GM19438 (cell line): ENCODE measurements around the gene ART3.

Experiments
- ATAC-seq: cut with Tn5 transposase; IDR thresholded peaks from one replicate; pipeline ENCODE4 v1.9.1; 2021; ENCODE audit warnings: low read depth; ENCODE audit not compliant: unreplicated experiment

ART3 gene

GRCh38 chr4:76067652-76068286 is 6.7 kb upstream of the ART3 start:
- ATAC-seq: peak; percentile 81

GRCh38 chr4:76072760-76073159 is 1.7 kb upstream of the ART3 start:
- ATAC-seq: no peak

- no peak for ATAC-seq
These were observed 588 bp downstream of the ART3 start for GRCh38 chr4:76074993-76075600.

DNA sequence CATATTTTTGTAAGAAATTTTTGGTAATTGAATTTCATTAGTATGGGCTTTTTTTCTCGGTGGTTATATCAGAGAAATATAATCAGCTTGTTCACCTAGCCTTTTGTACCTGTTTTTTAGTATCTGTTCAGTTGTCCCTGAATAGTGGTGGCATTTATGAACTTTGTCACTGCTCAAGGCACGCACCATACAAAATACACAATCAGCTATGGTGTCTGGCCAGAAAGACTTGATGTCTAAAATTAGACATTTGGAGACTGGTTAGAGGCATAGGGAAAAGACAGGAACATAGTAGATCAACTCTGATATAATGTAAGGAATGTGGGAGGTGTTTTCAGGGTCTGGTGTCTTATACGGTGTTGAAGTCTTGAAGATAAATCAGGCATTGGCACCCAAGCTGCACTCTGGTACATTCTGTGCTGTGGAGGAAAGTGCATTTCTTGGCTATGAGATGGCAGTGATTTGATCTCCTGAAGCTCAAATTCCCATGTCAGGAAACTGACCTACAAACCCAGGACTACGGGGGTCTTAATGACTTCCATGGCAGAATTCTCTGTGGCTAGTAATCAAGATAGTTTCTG is 3.6 kb downstream of the ART3 start:
- ATAC-seq: no peak

DNA sequence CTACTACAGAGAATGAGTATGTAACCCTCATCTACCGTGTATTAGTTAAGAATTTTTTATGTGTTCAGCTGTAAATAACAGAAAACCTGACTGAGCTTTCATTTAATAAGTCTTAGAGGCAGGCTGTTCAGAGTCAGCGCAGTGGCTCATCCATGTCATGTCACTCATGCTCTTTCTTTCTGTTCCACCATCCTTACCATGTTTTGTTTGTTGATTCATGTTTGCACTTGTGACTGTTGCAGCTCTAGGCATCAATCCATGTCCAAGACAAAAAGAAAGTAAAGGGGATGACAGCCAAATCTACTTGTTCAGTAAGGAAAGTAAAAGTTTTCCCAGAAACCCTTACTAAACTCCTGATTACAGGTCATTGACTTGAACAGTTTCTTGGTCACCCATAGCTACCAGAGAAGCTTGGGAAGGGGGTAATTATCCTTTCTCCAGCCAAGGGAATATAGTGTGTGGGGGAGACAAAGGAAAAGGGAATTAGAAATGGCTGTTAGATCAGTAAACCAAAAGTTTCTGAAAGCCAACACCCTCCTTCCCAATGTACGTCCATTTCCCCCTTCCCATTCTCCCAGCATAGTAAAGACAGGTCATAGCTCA is 9.0 kb downstream of the ART3 start:
- no peak for ATAC-seq

DNA sequence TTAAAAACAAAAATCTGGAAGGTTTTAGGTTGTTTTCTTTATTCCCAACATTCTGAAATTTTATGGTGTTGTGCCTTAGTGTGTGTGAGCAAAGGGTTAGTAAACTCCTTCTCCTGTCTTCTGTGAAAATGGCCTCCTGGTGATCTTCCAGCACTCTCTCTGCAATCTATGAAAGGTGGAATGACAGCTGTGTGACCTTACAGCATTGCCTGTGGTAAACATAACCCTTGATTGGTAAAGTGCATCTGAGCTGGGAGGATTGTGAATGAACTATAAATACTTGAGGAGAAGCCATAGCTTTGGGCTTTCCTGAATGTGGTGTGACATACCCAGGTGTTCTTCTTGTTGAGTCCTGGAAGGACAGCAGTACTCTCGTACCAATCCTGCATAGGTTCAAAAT is 10.0 kb downstream of the ART3 start:
- no peak for ATAC-seq

DNA sequence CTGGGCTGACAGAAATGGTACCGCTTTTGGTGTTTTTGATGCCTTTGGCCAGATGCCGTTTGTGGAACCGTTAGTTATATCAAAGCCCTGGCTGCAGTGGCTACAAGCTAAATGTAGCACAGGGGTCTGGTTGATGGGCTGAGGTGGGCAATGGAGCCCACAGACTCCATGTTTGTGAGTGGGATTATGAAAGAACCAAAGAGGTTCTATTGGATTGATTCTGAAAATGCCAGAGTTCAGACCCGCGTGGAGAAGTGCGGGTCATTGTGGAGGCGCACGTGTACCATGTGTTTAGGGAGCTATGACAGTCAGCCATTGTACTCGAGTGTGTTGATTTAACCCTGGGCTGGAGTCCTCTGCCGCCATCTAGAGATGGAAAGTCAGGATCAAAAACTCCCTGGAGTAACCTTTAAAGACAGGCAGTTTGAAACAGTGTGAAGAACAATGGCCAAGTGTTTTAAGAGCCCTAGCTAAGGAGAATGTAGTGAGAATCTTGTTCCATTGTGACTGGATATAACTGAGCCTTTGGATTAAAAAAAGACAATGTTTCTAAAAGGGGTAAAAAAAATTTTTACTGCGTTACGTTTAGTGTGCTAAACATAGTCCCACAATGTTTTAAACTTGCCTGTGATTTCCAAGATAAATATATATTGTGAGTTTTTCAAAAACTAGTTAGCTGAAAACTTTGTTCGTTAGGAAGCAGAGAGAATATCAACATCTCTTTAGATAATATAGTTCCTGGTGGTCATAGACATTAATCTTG is 12.7 kb downstream of the ART3 start:
- ATAC-seq: no peak

GRCh38 chr4:76088719-76089118 is 14.2 kb downstream of the ART3 start:
- ATAC-seq: no peak

GRCh38 chr4:76090241-76090691 is 15.8 kb downstream of the ART3 start:
- no peak for ATAC-seq

GRCh38 chr4:76091052-76091451 is 16.5 kb downstream of the ART3 start:
- ATAC-seq: no peak

GRCh38 chr4:76095568-76095967 is 21.1 kb downstream of the ART3 start:
- no peak for ATAC-seq

DNA sequence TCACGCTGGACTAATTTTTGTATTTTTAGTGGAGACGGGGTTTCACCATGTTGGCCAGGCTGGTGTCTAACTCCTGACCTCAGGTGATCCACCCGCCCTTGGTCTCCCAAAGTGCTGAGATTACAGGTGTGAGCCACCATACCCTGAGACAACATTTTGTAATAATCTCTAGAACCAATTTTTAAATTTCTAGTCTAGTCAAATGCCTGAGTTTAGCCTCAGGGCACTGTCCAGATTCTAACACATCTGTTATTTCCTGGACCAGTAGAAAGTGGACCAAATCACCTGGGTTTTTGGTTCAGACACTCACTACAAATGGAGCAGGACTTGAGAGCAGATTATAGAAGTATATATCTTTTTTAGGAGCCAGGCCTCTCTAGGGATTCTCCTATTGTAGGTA is 21.6 kb downstream of the ART3 start:
- no peak for ATAC-seq

GRCh38 chr4:76105652-76106051 is 31.1 kb downstream of the ART3 start:
- no peak for ATAC-seq

DNA sequence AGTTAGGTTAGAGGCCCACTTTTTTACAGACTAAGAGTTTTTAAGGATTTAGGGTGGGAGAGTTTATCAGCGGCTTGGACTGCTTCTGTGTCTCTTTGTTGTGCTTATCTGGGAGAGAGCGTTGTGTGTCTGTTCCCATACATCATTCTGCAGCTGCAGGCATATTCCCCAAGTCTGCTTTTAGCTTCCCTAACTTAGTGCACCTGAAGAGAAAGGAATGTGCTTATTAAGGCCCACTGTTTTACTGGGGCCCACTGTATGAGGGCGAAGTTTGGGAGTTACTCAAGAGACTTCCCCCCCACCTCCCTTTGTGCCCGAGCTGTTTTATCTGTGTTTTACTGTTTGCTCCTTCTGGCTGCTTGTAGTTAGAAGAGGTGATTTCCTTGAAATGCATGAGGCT is 31.9 kb downstream of the ART3 start:
- no peak for ATAC-seq

DNA sequence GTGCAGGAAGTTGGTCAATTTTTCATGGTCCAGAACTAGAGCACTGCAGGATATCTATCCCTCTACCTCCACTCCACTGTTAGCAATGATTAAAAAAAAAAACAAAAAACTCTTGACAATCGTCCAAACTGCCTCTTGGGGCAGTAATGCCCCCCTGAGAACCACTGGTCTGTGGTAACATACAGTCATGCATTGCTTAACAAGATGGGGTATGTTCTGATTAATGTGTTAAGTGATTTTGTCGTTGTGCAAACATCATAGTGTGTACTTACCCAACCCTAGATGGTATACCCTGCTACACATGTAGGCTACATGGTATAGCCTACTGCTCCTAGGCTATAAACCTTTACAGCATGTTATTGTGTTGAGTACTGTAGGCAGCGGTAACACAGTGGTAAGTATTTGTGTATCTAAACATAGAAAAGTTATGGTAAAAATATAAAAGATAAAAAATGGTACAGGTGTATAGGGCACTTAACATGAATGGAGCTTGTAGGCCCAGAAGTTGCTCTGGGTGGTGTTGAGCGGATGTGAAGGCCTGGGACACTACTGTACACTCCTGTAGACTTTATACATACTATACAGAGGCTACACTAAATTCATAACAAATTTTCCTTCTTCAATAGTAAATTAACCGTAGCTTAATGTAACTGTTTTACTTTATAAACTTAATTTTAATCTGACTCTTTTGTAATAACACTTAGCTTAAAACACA is 34.1 kb downstream of the ART3 start:
- no peak for ATAC-seq

DNA sequence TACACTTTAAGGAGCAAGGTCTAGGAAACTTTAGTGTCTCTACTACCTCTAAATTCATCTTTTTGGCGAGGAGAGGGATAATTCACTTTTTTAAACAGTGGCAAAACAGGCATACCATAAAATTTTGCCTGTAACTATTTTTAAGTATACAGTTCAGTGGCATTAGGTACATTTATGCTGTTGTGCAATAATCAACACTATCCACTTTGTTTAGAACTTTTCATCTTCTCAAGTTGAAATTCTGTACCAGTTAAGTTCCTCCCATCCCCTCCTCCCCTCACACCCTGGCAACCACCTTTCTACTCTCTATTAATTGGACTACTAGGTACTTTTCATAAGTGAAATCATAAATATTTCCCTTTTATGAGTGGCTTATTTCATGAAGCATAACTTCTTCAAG is 42.3 kb downstream of the ART3 start:
- ATAC-seq: no peak

DNA sequence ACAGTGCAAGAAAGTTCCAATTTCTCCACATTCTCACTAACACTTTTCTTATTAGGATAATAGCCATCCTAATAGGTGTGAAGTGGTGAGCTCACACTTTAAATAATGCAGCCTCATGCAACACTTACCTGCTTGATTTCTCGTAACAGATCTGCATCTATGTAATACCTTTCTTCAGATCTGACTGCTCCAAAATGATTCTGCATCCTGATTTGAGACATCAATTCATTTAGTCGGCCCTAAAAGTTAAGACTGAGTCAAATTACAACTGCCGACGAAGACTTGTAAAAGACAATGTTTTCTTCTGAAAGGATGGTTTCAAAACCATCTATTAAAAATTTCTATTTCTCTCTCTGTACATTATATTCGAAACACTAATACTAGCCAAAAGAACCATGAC is 43.0 kb downstream of the ART3 start:
- no peak for ATAC-seq

DNA sequence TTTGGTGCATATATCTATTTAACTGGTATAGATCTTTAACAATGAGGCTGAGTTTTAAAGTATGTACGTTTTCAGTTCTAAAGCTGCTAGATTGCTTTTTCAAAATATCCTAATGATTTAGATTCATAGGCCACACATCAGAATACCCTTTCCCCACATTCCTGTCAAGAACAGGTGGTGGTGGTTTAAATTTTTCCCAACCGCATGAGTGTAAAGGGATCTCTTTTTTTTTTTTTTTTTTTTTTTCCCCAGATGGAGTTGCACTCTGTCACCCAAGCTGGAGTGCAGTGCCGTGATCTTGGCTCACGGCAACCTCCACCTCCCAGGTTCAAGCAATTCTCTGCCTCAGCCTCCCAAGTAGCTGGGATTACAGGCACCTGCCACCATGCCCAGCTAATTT is 45.7 kb downstream of the ART3 start:
- ATAC-seq: no peak

DNA sequence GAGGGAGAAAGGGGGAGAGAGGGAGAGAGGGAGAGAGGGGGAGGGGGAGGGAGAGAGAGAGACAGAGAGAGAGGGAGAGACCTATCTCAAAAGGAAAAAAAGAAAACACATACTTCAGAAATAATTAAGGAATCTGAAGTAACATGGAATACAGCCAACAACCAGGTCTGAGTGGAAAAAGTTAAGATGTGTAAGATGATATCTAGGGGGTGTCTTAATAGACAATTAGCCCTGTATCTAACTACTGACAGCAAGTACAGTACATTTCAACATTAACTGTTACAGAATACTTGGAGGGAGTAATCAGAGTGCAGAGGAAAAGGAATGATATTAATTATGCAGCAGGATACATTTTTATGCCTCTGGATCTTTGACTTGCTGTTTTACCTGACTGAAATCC is 51.3 kb downstream of the ART3 start:
- ATAC-seq: no peak

- ATAC-seq: no peak
These were observed 53.2 kb downstream of the ART3 start for GRCh38 chr4:76127754-76128153.

- no peak for ATAC-seq
These were observed 66.7 kb downstream of the ART3 start for GRCh38 chr4:76141241-76141640.
